Keratinocyte (primary cell): ENCODE measurements around the gene KANTR. TPM values are rescaled to one million over a fixed set of nuclear protein-coding genes. Genes with fewer than 3 reads are reported as not detected.

Experiments
- DNase-seq: peaks from one replicate; pipeline ENCODE4 v3.0.0-alpha.2; 2011; ENCODE audit warnings: low read depth, missing footprints, low spot score
- FAIRE-seq: peaks from 2 replicates; lab custom pipeline; 2011; peaks lifted over from hg19 to GRCh38; lab: Jason Lieb, UNC
- H2AFZ ChIP-seq: 2 replicates; pipeline ENCODE4 v1.6.0; 2012; ENCODE audit warnings: low read length, control low read depth, inconsistent platforms; ENCODE audit not compliant: control insufficient read depth
- H3K27ac ChIP-seq: 2 replicates; pipeline ENCODE4 v1.5.1; 2011; ENCODE audit warnings: low read length; ENCODE audit not compliant: control insufficient read depth, insufficient read depth
- H3K27me3 ChIP-seq: 3 replicates; pipeline ENCODE4 v1.6.0; 2011; ENCODE audit warnings: low read length; ENCODE audit not compliant: control insufficient read depth, insufficient read depth; ENCODE audit errors: extremely low read depth
- H3K36me3 ChIP-seq, 2 experiments: 2 replicates in 1 of 2; 3 replicates in 1 of 2; pipeline ENCODE4 v1.5.1; 2011; ENCODE audit warnings: low read length in 2 of 2, mild to moderate bottlenecking in 1 of 2; ENCODE audit not compliant: control insufficient read depth in 2 of 2, insufficient read depth in 2 of 2; ENCODE audit errors: extremely low read depth in 1 of 2
- H3K4me1 ChIP-seq: 3 replicates; pipeline ENCODE4 v1.5.1; 2011; ENCODE audit warnings: low read length; ENCODE audit not compliant: control insufficient read depth, insufficient read depth; ENCODE audit errors: extremely low read depth
- H3K4me2 ChIP-seq: 3 replicates; pipeline ENCODE4 v1.6.0; 2011; ENCODE audit warnings: low read depth, low read length; ENCODE audit not compliant: control insufficient read depth, insufficient read depth; ENCODE audit errors: extremely low read depth
- H3K4me3 ChIP-seq, 3 experiments: fragments of 200-600 bp in 1 of 3; sonication (generic) in 1 of 3; 2 replicates in 2 of 3; 3 replicates in 1 of 3; pipeline ENCODE4 v1.5.1; 2011 to 2016; ENCODE audit warnings: low read length in 3 of 3, mild to moderate bottlenecking in 3 of 3, control low read depth in 2 of 3, inconsistent platforms in 1 of 3, low read depth in 1 of 3, mixed read lengths in 1 of 3, mixed run types in 1 of 3, moderate library complexity in 1 of 3; ENCODE audit not compliant: control insufficient read depth in 2 of 3, insufficient read depth in 2 of 3; ENCODE audit errors: extremely low read depth in 1 of 3
- H3K79me2 ChIP-seq: 2 replicates; pipeline ENCODE4 v1.6.0; 2012; ENCODE audit warnings: low read length; ENCODE audit not compliant: control insufficient read depth, insufficient read depth
- H3K9ac ChIP-seq: 3 replicates; pipeline ENCODE4 v1.6.0; 2011; ENCODE audit warnings: low read length; ENCODE audit not compliant: control insufficient read depth, insufficient read depth; ENCODE audit errors: extremely low read depth
- H3K9me1 ChIP-seq: 3 replicates; pipeline ENCODE4 v1.6.0; 2011; ENCODE audit warnings: low read length; ENCODE audit not compliant: control insufficient read depth, insufficient read depth; ENCODE audit errors: extremely low read depth
- H3K9me3 ChIP-seq: 2 replicates; pipeline ENCODE4 v1.5.1; 2012; ENCODE audit warnings: low read depth, low read length; ENCODE audit not compliant: control insufficient read depth
- H4K20me1 ChIP-seq: 3 replicates; pipeline ENCODE4 v1.6.0; 2011; ENCODE audit warnings: low read length; ENCODE audit not compliant: control insufficient read depth, insufficient read depth; ENCODE audit errors: extremely low read depth
- CTCF ChIP-seq, 3 experiments: IDR thresholded peaks in 1 of 3; conservative IDR thresholded peaks in 1 of 3; optimal IDR thresholded peaks in 1 of 3; 2 replicates in 2 of 3; 3 replicates in 1 of 3; pipeline versions ENCODE3 to v1.5.1; 2011; ENCODE audit warnings: low read length in 3 of 3, mild to moderate bottlenecking in 3 of 3, moderate library complexity in 2 of 3, control low read depth in 1 of 3, inconsistent platforms in 1 of 3; ENCODE audit not compliant: insufficient read depth in 2 of 3; ENCODE audit errors: extremely low read depth in 1 of 3
- EZH2 ChIP-seq: IDR thresholded peaks from one replicate; pipeline ENCODE4 v1.6.1; 2012; ENCODE audit warnings: inconsistent platforms, mild to moderate bottlenecking, low read length, moderate library complexity
- dilution Hi-C: fragments of 300-500 bp; cut with MboI; formaldehyde crosslinking; loops from one replicate; pipeline ENCODE4 v1.7.0; 2020; ENCODE audit warnings: low sequenced_read_pairs; ENCODE audit not compliant: extremely low pct_ligation_motif_present
- polyA plus RNA-seq, 5 experiments: library from polyadenylated mRNA; depleted of rRNA in 3 of 5; stranded (reverse) in 3 of 5; stranded (forward) in 1 of 5; unstranded in 1 of 5; fragments of >200 nt; gene quantifications; 1 replicate in 1 of 5; 2 replicates in 3 of 5; 3 replicates in 1 of 5; pipeline versions ENCODE4 v1.2.1 to v1.2.3, GENCODE V29; 2011 to 2012; ENCODE audit warnings: missing spikeins in 2 of 5, low read depth in 1 of 5, low replicate concordance in 1 of 5

Gene KANTR
- polyA plus RNA-seq, 1 donor (not counting 4 experiments of a cell fraction or from before 2014, with no cell fraction given): 3.8 TPM

DNA sequence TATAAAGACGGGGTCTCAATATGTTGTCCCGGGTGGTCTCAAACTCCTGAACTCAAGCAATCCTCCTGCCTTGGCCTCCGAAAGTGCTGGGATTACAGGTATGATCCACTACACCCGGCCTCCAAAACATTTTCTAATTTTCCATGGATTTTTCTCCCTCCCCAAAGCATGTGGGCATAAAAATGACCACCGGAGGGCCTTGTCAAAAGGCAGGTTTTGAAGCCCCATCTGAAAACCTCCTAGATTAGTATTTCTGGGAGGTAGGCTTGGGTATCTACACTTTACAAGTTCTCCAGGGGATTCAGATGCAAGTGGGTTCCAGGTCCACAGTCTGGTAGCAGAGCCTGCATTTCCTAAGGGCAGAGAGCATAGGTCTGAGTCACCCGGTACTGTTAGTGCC is 46.7 kb upstream of the KANTR start:
- Histone ChIP-seq H3K4me3 (no peak overlapping the region), H3K9me1 (no peaks in the 10 kb centered on the region), H4K20me1 (no peaks in the 10 kb centered on the region), H3K27ac (no peak overlapping the region), H2AFZ (no peak overlapping the region), H3K4me1 (no peaks in the 10 kb centered on the region), H3K9ac (no peak overlapping the region), H3K36me3 (no peaks in the 10 kb centered on the region), H3K79me2 (no peaks in the 10 kb centered on the region), H3K9me3 (no peaks in the 10 kb centered on the region), H3K27me3 (peaks cover 4% of the 10 kb centered on the region), H3K4me2 (no peak overlapping the region)
- DNase-seq (no peak), FAIRE-seq (no peak)
- dilution Hi-C loops: no loop called here
- TF ChIP-seq EZH2 (no peak), CTCF (optimal IDR thresholded peaks at IDR 0.05 in 1 of 3, IDR thresholded peaks at IDR 0.05 in 1 of 3, conservative IDR thresholded peaks at IDR 0.05 in 1 of 3; ENCODE audit: extremely low read depth in 1 of 3, insufficient read depth in 2 of 3, low read length in 3 of 3) (peak in 1 of 3 experiments; percentile 17)

DNA sequence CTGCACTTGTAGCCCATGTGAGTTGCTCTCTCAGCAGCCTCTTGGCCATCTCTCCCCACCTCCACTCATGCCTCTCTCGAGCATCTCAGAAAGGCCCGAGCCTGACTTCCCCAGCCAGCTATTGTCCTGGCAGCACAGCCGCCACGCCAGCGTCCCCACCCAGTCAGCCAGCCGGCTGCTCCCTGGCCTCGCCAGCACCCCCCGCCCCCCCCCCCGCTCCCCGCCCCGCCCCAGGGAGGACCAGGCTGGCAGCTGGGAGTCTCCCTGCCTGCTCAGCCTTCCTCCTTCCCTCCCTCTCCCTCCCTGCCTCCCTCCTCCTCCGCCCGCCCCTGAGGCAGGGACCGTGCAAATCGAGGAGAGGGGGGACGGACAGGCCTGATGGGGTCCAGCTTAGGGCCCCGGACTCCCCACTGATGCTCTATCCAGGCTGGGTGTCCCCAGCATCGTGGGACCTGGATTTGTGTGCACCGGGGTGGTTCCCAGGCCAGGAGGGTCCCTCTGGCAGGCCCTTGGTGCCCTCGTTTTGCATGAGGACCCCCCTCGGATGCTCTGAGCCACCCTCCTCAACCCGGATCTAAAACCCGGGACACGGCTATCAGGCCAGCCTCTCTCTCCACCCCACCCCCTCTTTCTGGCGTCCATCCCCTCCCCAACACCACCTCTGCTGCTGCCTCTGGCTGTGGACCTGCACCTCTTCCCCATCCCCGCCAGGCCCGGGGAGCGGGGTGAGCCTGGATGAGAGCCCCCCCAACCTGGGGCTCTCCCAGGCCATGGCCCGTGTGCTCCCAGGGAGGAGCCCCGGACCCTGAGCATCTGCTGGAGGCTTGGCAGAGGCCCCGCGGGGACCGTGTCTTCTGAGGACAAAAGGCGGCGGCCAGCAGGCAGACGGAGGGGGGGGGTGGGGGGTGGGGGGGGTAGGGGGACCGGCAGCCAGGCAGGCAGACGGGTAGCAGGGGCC is 45.5 kb upstream of the KANTR start, which contains the start of gene GPR173:
TSS of gene GPR173 (plus strand) at position 621 of the 958 bp plus-strand sequence. CDS start 27,833 bp downstream, outside the sequence.
- no peak within 1 kb of the TSS for H3K9ac ChIP-seq

More for the DNA sequence above, 45.5 kb upstream of the KANTR start, which contains the start of gene GPR173:
- Histone ChIP-seq H3K4me1 (no peaks in the 10 kb centered on the region), H4K20me1 (no peaks in the 10 kb centered on the region), H3K4me2 (no peak within 1 kb of the TSS), H2AFZ (no peak within 1 kb of the TSS), H3K27me3 (peaks cover 2% of the 10 kb centered on the region), H3K9me1 (no peaks in the 10 kb centered on the region), H3K4me3 (no peak within 1 kb of the TSS), H3K36me3 (no peaks in the 10 kb centered on the region), H3K79me2 (no peaks in the 10 kb centered on the region), H3K9me3 (no peaks in the 10 kb centered on the region), H3K27ac (no peak within 1 kb of the TSS)
- dilution Hi-C loops: no loop called here
- DNase-seq: no peak
- TF ChIP-seq CTCF (optimal IDR thresholded peaks at IDR 0.05 in 1 of 3, IDR thresholded peaks at IDR 0.05 in 1 of 3, conservative IDR thresholded peaks at IDR 0.05 in 1 of 3; ENCODE audit: extremely low read depth in 1 of 3, insufficient read depth in 2 of 3, low read length in 3 of 3) (no peak), EZH2 (no peak)
- FAIRE-seq: no peak
